Mesenchymal stem cell (in vitro differentiated cells and primary cell): ENCODE results near the gene IL1R2.

Source experiments
- DNase-seq: peaks from one replicate; pipeline ENCODE4 v3.0.0-alpha.2; 2013
- H2AFZ ChIP-seq: one replicate; pipeline ENCODE4 v1.6.1; 2013; ENCODE audit warnings: low read depth, mild to moderate bottlenecking, control low read depth, inconsistent platforms, low read length, moderate library complexity
- H2AK5ac ChIP-seq: 2 replicates; pipeline ENCODE4 v1.6.1; 2013; ENCODE audit warnings: low read length, moderate library complexity, mild to moderate bottlenecking, inconsistent platforms; ENCODE audit not compliant: severe bottlenecking
- H2BK120ac ChIP-seq: one replicate; pipeline ENCODE4 v1.6.1; 2013; ENCODE audit warnings: low read depth, mild to moderate bottlenecking, inconsistent platforms, low read length, moderate library complexity
- H2BK12ac ChIP-seq, 2 experiments: one replicate each; pipeline ENCODE4 v1.6.1; 2013; ENCODE audit warnings: inconsistent platforms in 2 of 2, low read length in 2 of 2, mild to moderate bottlenecking in 2 of 2, moderate library complexity in 2 of 2, control low read depth in 1 of 2
- H2BK15ac ChIP-seq: one replicate; pipeline ENCODE4 v1.6.1; 2013; ENCODE audit warnings: mild to moderate bottlenecking, low read depth, inconsistent platforms; ENCODE audit not compliant: poor library complexity, severe bottlenecking
- H2BK5ac ChIP-seq: 2 replicates; pipeline ENCODE4 v1.6.1; 2013; ENCODE audit warnings: low read depth, mild to moderate bottlenecking, low read length, control low read depth, inconsistent platforms; ENCODE audit not compliant: poor library complexity, severe bottlenecking
- H3K14ac ChIP-seq, 2 experiments: one replicate each; pipeline ENCODE4 v1.6.1; 2013; ENCODE audit warnings: inconsistent platforms in 2 of 2, low read length in 2 of 2, control low read depth in 1 of 2, mild to moderate bottlenecking in 1 of 2, moderate library complexity in 1 of 2
- H3K18ac ChIP-seq, 2 experiments: one replicate each; pipeline ENCODE4 v1.6.1; 2013; ENCODE audit warnings: inconsistent platforms in 2 of 2, low read length in 2 of 2, control low read depth in 1 of 2, low read depth in 1 of 2, mild to moderate bottlenecking in 1 of 2
- H3K23ac ChIP-seq, 2 experiments: one replicate each; pipeline ENCODE4 v1.6.1; 2013; ENCODE audit warnings: inconsistent platforms in 2 of 2, low read length in 2 of 2, mild to moderate bottlenecking in 2 of 2, moderate library complexity in 2 of 2, control low read depth in 1 of 2
- H3K27ac ChIP-seq: 2 replicates; pipeline ENCODE4 v1.5.1; 2013; ENCODE audit warnings: mild to moderate bottlenecking, moderate library complexity, low read length, control low read depth, inconsistent platforms; ENCODE audit not compliant: poor library complexity, severe bottlenecking
- H3K27me3 ChIP-seq, 2 experiments: 2 replicates each; pipeline versions ENCODE4 v1.6.1 to v1.7.0; 2013; ENCODE audit warnings: low read length in 2 of 2, mild to moderate bottlenecking in 2 of 2, moderate library complexity in 2 of 2, control low read depth in 1 of 2, inconsistent platforms in 1 of 2; ENCODE audit not compliant: control insufficient read depth in 1 of 2, insufficient read depth in 1 of 2
- H3K36me3 ChIP-seq, 2 experiments: 2 replicates each; pipeline versions ENCODE4 v1.6.1 to v1.7.0; 2013; ENCODE audit warnings: low read length in 2 of 2, control low read depth in 1 of 2, inconsistent platforms in 1 of 2, low read depth in 1 of 2, mild to moderate bottlenecking in 1 of 2; ENCODE audit not compliant: insufficient read depth in 2 of 2, control insufficient read depth in 1 of 2
- H3K4ac ChIP-seq, 2 experiments: one replicate each; pipeline ENCODE4 v1.6.1; 2013; ENCODE audit warnings: inconsistent platforms in 2 of 2, low read length in 2 of 2, mild to moderate bottlenecking in 2 of 2, moderate library complexity in 2 of 2, control low read depth in 1 of 2, low read depth in 1 of 2
- H3K4me1 ChIP-seq: 2 replicates; pipeline ENCODE4 v1.6.1; 2013; ENCODE audit warnings: low read depth, low read length, control low read depth; ENCODE audit not compliant: control insufficient read depth, insufficient read depth
- H3K4me2 ChIP-seq: 2 replicates; pipeline ENCODE4 v1.6.1; 2013; ENCODE audit warnings: low read length, mild to moderate bottlenecking, inconsistent platforms; ENCODE audit not compliant: poor library complexity, severe bottlenecking
- H3K4me3 ChIP-seq, 2 experiments: 2 replicates each; pipeline versions ENCODE4 v1.5.1 to v1.7.0; 2013; ENCODE audit warnings: low read length in 2 of 2, mild to moderate bottlenecking in 2 of 2, control low read depth in 1 of 2, low read depth in 1 of 2; ENCODE audit not compliant: insufficient read depth in 1 of 2
- H3K79me1 ChIP-seq: replicated peaks from 2 replicates; pipeline ENCODE4 v1.6.1; 2013; ENCODE audit warnings: mild to moderate bottlenecking, control low read depth, low read length, inconsistent platforms; ENCODE audit not compliant: poor library complexity, severe bottlenecking
- H3K9ac ChIP-seq: 2 replicates; pipeline ENCODE4 v1.7.0; 2013; ENCODE audit warnings: mild to moderate bottlenecking, low read length, moderate library complexity
- H3K9me3 ChIP-seq: 2 replicates; pipeline ENCODE4 v1.7.0; 2013; ENCODE audit warnings: mild to moderate bottlenecking, low read length; ENCODE audit not compliant: control insufficient read depth
- H4K8ac ChIP-seq: one replicate; pipeline ENCODE4 v1.6.1; 2013; ENCODE audit warnings: inconsistent platforms, mild to moderate bottlenecking, low read length, moderate library complexity
- H4K91ac ChIP-seq: one replicate; pipeline ENCODE4 v1.6.1; 2013; ENCODE audit warnings: mild to moderate bottlenecking, low read length, inconsistent platforms
- WGBS: methylation state at CpG from one replicate; pipeline ENCODE4 v1.1.7; 2013; ENCODE audit warnings: mixed read lengths; 5-methylcytosine and 5-hydroxymethylcytosine counted together

IL1R2 gene

DNA sequence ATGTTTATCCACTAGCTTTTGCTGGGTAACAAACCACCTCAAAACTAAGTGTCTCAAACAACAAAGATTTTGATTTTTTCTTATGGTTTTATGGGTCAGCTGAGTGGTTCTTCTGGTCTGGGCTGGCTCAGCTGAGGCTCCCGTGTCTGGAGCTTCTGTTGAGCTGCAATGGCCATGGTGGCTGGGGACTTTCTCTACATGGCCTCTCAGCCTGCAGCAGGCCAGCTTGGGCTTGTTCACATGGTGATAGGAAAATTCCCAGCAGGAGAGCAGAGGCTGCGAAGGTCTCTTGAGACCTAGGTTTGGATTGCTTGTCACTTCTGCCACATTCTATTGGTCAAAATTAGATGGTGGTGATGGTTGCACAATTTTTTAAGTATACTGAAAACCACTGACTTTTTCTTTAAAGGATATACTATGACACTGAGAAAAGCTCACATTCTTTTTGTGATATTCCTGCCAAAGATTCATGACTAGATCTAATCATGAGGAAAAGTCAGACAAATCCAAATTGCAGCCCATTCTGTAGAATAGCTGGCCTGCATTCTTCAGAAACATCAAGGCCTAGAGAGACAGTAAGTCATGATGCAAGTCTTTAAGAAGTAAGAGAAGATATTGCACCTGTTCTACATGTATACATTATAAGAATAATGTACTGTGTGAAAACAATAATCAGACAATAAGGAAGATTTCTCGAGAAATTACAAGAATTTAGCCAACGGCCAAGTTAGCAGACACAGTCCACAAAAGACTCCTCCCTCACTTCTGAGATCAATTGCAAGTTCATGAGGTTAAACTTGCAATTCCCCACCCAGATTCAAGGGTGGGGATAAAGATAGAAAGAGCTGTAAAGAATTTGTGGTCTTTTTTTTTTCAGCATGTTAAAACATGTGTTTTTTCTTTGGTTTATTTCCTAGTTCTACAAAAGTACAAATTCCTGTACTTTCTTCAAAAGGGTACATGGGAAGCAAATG lies 35.0 kb upstream of the IL1R2 start:
- H3K4ac ChIP-seq, result no peak overlapping the region
- H3K4me3 ChIP-seq, result no peak overlapping the region
- no peaks in the 10 kb centered on the region for H3K79me1 ChIP-seq
- peak overlapping the region; percentile 50 for H2BK120ac ChIP-seq
- no peaks in the 10 kb centered on the region for H3K4me1 ChIP-seq
- H3K9me3 ChIP-seq, result no peaks in the 10 kb centered on the region
- peaks cover 0 to 8% of the 10 kb centered on the region in 2 experiments for H3K27me3 ChIP-seq
- no peak overlapping the region for H4K8ac ChIP-seq
- H3K36me3 ChIP-seq, result no peaks in the 10 kb centered on the region
- H2BK5ac ChIP-seq, result no peak overlapping the region
- H2BK15ac ChIP-seq, result no peak overlapping the region
- WGBS, result 89% methylated on average over 2 of the region's 4 CpGs
- no peak overlapping the region for H3K9ac ChIP-seq
- peak; percentile 44 for DNase-seq
- no peak overlapping the region for H3K4me2 ChIP-seq
- H2AFZ ChIP-seq, result no peak overlapping the region
- H3K23ac ChIP-seq, result no peak overlapping the region
- H2AK5ac ChIP-seq, result no peak overlapping the region
- no peak overlapping the region for H3K27ac ChIP-seq
- no peak overlapping the region for H4K91ac ChIP-seq
- H3K18ac ChIP-seq, result no peak overlapping the region
- no peak overlapping the region for H3K14ac ChIP-seq
- no peak overlapping the region for H2BK12ac ChIP-seq

DNA sequence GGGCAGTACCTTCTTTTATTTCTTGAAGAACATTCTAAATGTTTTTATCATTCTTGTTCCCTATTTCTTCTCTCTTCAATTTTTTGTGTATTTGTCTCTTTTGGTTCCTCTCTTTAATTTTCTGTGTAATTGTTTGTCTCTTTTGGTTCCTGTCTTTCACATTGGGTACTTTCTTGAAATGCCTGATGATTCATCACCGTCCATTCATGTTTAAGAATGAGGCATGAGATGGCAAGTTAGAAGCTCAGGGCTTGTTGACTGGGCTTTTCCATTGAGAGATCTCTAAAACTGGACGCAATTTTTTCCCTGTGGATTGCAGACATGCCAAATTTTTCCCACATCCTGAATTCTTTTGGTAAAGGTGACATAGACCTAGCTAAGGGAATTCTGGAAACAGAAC lies 33.7 kb upstream of the IL1R2 start:
- Histone ChIP-seq H3K4me2 (no peak overlapping the region), H3K4me1 (no peaks in the 10 kb centered on the region), H2AK5ac (no peak overlapping the region), H2BK120ac (no peak overlapping the region), H3K9ac (peak overlapping the region; percentile 40), H2BK15ac (no peak overlapping the region), H3K9me3 (no peaks in the 10 kb centered on the region), H3K18ac (no peak overlapping the region), H3K4ac (no peak overlapping the region), H4K91ac (no peak overlapping the region), H2BK12ac (no peak overlapping the region), H3K4me3 (no peak overlapping the region), H2BK5ac (no peak overlapping the region), H4K8ac (no peak overlapping the region), H3K27ac (no peak overlapping the region), H3K23ac (no peak overlapping the region), H2AFZ (no peak overlapping the region), H3K36me3 (no peaks in the 10 kb centered on the region), H3K14ac (no peak overlapping the region), H3K27me3 (peaks cover 0 to 8% of the 10 kb centered on the region in 2 experiments), H3K79me1 (no peaks in the 10 kb centered on the region)
- 0% methylated on average over 2 of the region's 2 CpGs for WGBS
- peak; percentile 61 for DNase-seq

DNA sequence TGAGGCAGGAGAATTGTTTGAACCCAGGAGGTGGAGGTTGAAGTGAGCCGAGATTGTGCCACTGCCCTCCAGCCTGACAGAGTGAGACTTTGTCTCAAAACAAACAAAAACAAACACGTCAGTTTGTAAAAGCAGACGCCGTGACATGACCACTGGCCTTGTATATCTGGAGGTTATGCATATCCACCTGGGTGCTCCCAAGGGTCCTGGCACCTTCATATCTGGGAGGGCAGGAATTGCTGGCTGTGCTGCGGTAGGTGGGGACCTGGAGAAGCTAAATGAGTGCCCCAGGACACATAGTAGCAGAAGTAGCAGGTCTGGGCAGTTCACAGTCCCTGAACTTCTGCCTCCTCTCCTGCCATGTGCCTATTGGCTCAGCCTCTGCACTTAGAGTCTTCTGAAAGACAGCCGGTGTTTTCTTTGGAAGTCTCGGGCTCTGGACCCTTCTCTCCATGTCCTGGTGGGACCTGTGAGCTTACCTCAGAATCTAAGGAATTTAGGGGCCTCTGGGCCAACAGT lies 30.9 kb upstream of the IL1R2 start:
- H2BK5ac ChIP-seq, result no peak overlapping the region
- peak overlapping the region; percentile 8 for H2BK120ac ChIP-seq
- no peak for DNase-seq
- peak overlapping the region; percentile 65 for H4K91ac ChIP-seq
- no peak overlapping the region for H3K23ac ChIP-seq
- H3K36me3 ChIP-seq, result no peaks in the 10 kb centered on the region
- H3K27ac ChIP-seq, result no peak overlapping the region
- H3K9ac ChIP-seq, result peak overlapping the region; percentile 31
- no peak overlapping the region for H3K4me3 ChIP-seq
- H3K18ac ChIP-seq, result peak overlapping the region in 1 of 2 experiments; percentile 86
- no peaks in the 10 kb centered on the region for H3K4me1 ChIP-seq
- no peaks in the 10 kb centered on the region for H3K79me1 ChIP-seq
- no peak overlapping the region for H2AFZ ChIP-seq
- H3K4me2 ChIP-seq, result no peak overlapping the region
- H3K9me3 ChIP-seq, result no peaks in the 10 kb centered on the region
- H3K27me3 ChIP-seq, result peaks cover 0 to 18% of the 10 kb centered on the region in 2 experiments
- H2BK15ac ChIP-seq, result no peak overlapping the region
- no peak overlapping the region for H2AK5ac ChIP-seq
- WGBS, result 79% methylated on average over 7 of the region's 7 CpGs
- H4K8ac ChIP-seq, result no peak overlapping the region
- H3K14ac ChIP-seq, result peak overlapping the region in 1 of 2 experiments; percentile 3
- H2BK12ac ChIP-seq, result peak overlapping the region; percentile 2 to 94
- peak overlapping the region in 1 of 2 experiments; percentile 81 for H3K4ac ChIP-seq
